NCI-H2029 treated with DMSO at 0.1 percent for 48 hours (cell line): ENCODE measurements around the gene FGGY.
"Not testable (repeated sequence)": the region's sequence is repeated elsewhere in the genome, so short reads cannot be mapped to it uniquely, and the experiment has no call there.

Experiments used
- DNase-seq: peaks from one replicate; lab custom pipeline; 2025; lab: John Stamatoyannopoulos, UW

Gene FGGY

GRCh38 chr1:59735927-59736326, 439.0 kb downstream of the FGGY start:
- DNase-seq: not testable (repeated sequence)

GRCh38 chr1:59736744-59737143, 439.9 kb downstream of the FGGY start:
- no peak for DNase-seq

- DNase-seq: no peak
Measured at GRCh38 chr1:59737638-59738037, 440.7 kb downstream of the FGGY start.

- peak; percentile 26 for DNase-seq
Measured at GRCh38 chr1:59738152-59738551, 441.3 kb downstream of the FGGY start.

- DNase-seq: no peak
Measured at GRCh38 chr1:59738591-59739015, 441.7 kb downstream of the FGGY start.

- no peak for DNase-seq
Measured at GRCh38 chr1:59739111-59739510, 442.2 kb downstream of the FGGY start.

DNA sequence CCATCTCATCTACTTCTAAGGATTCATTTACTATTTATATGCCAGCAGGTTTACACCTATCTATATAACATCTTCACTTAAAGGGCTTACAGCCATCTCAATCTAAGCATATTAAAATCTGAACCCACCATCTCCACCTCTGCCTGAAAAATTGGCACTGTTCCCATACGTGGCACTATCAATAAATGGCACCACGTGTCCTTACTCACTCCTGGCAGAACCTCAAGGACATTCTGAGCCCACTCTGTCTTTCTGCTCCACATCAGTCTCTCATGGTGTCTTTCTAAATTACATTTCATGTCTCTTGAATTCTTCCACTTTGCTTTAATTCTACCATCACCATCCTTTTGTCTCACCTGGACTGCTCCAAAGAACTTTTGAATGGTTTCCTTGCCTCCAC, 445.6 kb downstream of the FGGY start:
- no peak for DNase-seq

DNA sequence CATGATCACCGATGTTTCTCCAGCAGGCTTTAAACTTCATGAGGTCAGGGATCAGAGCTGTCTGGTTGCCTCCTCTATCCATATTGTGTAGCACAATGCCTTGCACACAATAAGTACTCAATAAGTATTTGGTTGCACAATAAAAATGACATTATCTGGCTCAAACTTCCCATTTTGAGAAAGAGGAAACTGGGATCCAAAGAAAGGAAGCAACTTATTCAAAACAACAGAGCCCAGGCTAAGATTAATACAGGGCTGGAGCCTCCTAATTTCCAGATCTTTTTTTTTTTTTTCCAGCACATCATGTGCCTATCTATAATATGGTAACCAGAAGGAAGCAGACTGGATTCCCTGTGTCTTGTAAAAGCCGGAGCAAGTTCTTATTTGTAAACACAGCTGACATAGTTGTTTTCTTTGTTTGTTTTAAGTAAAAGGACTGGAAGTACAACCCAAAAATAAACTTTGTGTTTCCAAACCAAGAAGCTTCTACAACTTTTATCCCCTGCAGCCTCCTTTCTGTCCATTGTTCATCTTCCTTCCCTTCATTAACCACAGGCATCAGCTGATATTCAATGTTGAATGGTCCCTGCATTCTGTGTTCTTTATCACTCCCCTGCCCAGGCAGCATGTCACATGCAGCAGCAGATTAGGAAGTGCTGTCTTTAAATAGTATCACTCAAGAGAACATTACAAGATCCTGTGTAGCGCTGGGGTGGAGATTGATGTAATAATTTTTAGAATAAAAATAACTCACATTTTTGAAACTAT, 446.6 kb downstream of the FGGY start:
- no peak for DNase-seq

GRCh38 chr1:59747420-59748024, 450.6 kb downstream of the FGGY start:
- DNase-seq: no peak

- no peak for DNase-seq
Measured at GRCh38 chr1:59748123-59748522, 451.2 kb downstream of the FGGY start.

DNA sequence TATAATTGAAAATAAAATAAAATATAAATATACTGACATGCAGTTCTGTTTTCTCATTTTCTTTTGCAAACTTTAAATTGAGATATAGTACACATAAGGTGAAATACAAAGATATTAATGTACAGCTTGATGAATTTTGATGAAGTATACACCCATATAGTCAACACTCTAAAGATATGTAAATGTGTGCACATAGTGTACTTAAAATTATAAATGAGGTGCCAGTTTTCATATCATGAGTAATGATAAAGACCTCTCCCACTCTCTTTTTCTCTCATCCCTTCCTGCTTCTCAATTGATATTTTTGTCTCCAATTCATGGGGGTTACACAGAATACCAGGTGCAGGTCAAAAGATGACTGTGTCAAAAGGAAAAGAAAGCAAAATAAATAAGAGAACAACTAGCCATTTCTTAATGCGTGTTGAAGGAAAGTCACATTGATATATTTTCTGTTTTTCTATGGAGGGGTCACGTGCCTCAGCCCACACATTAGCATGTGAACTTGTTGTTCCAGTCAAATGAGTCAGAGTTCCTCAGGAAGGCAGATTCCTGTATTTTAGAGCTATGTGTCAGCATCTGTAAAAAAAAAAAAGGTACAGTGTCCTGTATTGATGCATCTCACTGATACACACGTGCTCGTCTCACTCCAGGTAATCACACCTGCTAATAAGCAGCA, 453.6 kb downstream of the FGGY start:
- DNase-seq: no peak

DNA sequence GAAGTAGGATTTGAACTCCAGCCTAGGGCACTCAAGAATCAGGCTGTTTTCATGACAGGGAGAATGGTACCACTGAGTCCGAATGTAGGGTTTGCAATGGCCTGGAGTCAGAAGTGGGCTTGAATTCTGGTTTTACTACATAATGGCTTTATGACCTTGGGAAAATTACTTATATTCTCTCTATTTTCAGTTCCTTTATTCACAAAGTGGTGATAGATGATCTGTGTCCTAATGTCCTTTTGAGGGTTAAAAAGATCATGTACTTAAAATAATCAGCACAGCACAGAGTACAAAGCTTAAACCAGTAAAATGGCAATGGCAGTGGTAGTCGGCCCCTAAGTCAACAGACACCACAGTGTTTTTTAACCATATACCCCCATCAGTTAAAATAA, 454.1 kb downstream of the FGGY start:
- DNase-seq: no peak

- DNase-seq: no peak
Measured at GRCh38 chr1:59751801-59752200, 454.9 kb downstream of the FGGY start.

DNA sequence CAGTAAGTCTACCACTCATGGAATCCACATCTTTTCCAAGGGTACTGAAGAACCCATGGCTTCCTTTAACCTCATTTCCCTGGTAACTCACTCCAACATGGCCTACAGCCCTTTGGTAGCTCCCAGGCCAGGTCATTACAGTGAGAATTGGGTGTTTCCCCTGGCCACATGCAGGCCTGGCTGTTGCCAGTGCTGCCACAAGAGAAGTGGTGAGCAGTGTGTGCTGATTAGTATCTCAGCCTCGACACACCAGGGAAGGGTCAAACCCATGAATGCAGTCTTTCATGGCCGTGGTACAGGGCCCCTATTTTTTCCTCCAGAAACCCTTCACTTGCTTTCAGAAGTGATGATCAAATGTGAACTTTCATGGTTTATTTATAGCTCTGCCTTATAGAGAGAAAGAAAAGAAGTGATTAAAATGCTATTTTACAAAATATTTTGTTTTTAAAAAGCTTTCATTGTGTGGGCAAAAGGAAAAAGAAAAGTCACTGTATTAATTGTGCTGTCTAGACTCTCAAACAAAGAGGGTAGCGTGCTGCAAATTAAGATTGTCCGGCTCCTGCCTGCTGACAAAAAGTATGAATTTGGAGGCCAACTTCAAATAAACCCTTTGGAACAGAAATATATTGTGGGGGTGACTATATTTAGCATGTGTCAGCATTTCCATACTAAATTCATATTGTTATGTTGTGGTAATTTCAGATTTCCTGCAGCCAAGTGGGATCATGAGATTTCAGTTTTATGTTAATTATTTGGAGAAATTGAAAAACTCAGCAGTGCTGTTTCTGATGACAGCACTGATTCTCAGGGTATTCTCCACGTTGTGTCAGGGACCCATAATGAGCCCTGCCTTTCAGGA, 455.9 kb downstream of the FGGY start:
- no peak for DNase-seq

GRCh38 chr1:59755069-59755685, 458.3 kb downstream of the FGGY start:
- DNase-seq: no peak

DNA sequence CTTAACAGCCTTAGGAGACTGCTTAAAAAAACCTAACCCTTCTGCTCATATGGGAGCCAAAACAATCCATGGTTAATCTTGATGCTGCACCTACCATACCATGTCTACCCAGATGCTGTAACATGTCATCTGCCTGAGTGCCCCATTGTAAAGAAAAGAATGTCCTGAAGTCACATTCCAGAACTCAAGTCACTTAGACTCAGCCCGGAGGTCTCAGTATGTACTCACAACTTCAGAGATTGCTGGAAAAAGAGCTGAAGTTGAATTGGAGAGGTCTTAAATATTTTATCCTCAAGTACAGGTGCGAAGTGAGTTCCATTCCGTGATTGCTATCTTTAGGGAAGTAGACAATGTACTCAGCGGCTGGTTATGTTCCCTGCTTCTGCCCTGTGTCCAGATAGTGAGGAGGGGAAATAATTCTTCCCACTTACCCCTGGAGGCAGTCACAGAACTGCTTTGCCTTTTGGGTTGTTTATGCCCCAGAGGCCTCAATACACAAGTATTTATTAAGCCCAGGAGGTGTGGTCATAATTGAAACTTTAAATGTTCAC, 460.4 kb downstream of the FGGY start:
- DNase-seq: no peak

GRCh38 chr1:59759156-59759925, 462.4 kb downstream of the FGGY start:
- peak; percentile 92 for DNase-seq

DNA sequence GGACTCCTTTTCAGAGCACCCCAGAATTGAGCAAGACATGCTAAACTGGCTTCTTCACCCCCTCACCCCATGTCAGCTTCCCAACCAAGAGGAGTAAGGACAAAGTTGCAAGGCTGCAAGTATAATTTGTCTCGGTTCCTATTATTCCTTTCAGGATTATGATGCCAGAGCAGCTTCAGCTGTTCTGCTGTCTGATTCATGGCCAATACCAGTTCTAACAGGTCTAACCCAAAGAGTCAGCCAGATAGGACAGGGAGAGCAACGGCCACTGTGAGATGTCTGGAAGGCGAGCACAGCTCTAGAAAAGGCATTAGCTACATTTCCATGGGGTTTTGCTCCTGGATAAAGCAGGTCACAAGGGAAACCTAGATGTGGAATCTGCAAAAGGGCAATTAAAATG, 464.5 kb downstream of the FGGY start:
- DNase-seq: no peak

GRCh38 chr1:59763418-59763817, 466.5 kb downstream of the FGGY start:
- DNase-seq: no peak

GRCh38 chr1:59765011-59765730, 468.3 kb downstream of the FGGY start:
- DNase-seq: no peak
